HG02870 (cell line): ENCODE data around the gene EIF2D.
A peak's percentile ranks its signal among the peaks of the same experiment; 100 is the strongest.
"Not testable (repeated sequence)": the region's sequence is repeated elsewhere in the genome, so short reads cannot be mapped to it uniquely, and the experiment has no call there.

ENCODE experiments used
- ATAC-seq: cut with Tn5 transposase; IDR thresholded peaks from one replicate; pipeline ENCODE4 v1.9.1; 2021; ENCODE audit warnings: mild to moderate bottlenecking, moderate library complexity; ENCODE audit not compliant: unreplicated experiment

Gene EIF2D

GRCh38 chr1:206635080-206635977, 23.1 kb upstream of the EIF2D start, which contains the start of gene DYRK3:
Gene DYRK3 (plus strand): TSS chr1:206635536. CDS start chr1:206635704, 168 bp downstream.
- ATAC-seq = peak; percentile 82

- ATAC-seq = no peak
These were observed 22.3 kb upstream of the EIF2D start for GRCh38 chr1:206634365-206635079.

- no peak for ATAC-seq
These were observed 21.4 kb upstream of the EIF2D start for GRCh38 chr1:206633708-206634121.

- no peak for ATAC-seq
These were observed 18.8 kb upstream of the EIF2D start for GRCh38 chr1:206631085-206631509.

DNA sequence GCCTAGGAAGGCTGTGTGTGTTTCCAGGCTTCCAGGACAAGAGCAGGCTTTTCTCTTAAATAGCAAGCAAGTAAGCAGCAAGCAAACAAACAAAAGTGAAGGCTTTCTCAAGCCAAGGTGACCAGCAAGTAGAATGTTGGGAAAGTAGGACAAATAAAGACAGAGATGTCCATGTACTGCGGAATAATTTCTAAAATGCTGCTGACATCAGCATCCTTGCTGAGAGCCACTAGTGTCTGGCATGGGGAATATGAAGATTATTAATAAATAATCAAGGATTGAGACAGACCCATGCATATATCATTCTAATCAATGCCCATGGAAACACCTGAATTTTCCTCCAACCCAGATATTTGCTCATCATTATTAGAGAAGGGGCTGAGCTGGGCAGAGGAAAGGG, 16.7 kb upstream of the EIF2D start:
- no peak for ATAC-seq

GRCh38 chr1:206626396-206626795, 14.1 kb upstream of the EIF2D start:
- not testable (repeated sequence) for ATAC-seq

- ATAC-seq = no peak
These were observed 2.9 kb downstream of the EIF2D start for GRCh38 chr1:206609229-206609991.

- ATAC-seq = no peak
These were observed 4.1 kb downstream of the EIF2D start for GRCh38 chr1:206608108-206608698.

- ATAC-seq = no peak
These were observed 5.4 kb downstream of the EIF2D start for GRCh38 chr1:206606867-206607266.

DNA sequence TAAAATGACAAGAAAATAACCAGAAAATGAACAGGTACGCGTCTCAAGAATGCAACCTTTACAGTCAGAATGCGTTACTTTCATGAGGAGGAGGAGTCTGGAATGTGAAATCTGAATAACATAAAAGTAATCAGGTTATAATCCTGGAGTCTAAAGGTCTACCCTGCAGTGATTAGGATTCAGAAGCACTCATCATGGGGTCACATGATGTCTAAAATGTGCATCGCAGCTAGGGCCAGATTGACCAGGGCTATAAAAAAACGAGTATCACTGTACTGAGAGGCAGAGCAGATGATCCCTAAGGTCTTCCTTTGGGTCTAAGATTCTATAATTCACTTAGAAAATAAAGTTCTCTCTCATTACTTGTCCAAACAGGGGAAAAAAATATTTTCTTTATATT, 7.4 kb downstream of the EIF2D start:
- no peak for ATAC-seq

DNA sequence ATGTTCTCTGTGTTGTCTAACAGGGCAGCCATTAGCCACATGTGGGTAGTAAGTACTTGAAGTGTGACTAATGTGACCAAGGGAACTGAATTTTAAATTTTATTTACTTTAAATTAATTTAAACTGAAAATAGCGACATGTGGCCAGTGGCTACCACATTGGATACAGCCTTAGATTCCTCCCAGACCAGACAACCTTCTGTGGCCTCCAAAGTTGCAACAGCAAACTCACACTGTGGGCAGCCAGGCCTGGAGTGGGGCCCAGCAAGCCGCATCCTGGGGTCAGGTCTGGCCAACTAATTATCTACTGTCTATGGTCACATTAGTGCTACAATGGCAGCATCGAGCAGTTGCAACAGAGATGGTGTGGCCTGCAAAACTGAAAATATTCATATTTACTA, 11.7 kb downstream of the EIF2D start:
- ATAC-seq = no peak

GRCh38 chr1:206596319-206596666, 16.0 kb downstream of the EIF2D start:
- ATAC-seq = no peak

- ATAC-seq = no peak
These were observed 16.5 kb downstream of the EIF2D start for GRCh38 chr1:206595581-206596318.

- ATAC-seq = no peak
These were observed 18.8 kb downstream of the EIF2D start for GRCh38 chr1:206593351-206593925.

DNA sequence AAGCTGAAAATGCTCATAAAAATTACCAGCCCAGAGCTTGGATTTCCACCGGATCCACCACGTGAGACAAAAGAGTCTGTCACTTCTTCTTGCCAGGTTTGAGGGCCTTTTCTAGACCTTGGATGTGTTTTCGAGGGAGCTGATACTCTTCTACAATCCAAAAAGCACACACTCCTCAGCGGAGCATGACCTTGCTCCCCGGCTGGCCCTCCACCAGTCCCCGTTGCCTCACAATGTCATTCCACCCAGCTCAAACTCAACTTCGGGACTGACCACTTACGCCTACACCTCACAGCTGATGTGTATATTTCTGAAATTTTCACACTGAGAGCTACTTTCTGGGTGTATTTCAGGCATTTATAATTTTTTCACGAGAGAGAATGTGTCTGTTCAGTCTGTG, 20.6 kb downstream of the EIF2D start:
- no peak for ATAC-seq

DNA sequence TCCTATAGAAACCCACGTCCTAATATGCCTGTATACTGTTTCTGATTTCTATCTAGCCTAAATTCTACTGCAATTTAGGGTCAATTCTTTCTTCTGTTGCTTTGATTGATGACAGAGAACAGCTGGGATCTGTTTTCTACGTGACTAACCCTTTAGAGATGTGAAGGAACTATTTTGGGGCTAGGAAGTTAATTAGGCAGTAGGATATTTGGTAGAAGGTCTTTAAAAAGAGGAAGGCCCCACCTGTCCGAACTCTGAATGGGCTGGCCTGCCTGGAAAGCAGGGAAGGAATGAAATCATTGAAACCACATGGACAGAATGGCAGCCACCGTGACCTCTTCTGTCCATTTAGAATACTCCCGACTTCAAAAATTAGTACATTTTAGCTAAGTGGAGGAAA, 21.0 kb downstream of the EIF2D start:
- no peak for ATAC-seq

DNA sequence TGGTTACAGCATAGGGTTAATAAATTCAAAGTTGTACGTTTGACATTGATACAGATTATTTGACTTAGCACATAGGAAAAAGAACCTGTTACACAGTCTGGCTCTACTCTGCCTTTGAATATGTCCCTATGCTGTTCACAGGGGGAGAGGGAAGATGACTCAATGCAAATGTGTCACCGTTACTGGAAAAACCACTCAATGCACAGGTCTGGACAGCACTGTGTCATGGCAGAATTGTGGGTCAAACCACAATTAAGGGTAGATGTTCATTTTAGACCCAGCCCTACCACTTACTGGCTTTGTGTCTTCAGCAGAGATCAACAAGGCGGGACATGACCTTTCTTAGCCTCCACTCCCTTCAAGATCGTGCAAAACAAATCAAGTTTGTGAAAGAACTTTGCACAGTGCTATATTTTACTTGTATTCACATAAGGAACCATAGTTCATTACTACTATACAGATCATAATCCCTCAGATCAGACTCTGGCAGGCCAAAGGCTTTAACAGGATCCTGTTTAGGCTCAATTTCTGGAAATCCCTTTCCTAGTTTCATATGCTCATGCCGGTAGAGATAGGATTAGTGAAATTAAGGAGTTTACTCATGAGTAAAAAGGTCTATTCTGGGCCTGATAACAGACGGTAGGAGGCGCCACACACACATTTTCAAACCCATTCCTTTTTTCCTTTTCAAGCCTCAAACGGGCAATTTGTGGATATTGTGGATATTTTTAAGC, 22.1 kb downstream of the EIF2D start:
- ATAC-seq = peak; percentile 77

GRCh38 chr1:206589206-206589605, 23.1 kb downstream of the EIF2D start:
- ATAC-seq = no peak

- no peak for ATAC-seq
These were observed 23.8 kb downstream of the EIF2D start for GRCh38 chr1:206588492-206588891.
